NCI-H1048 (cell line): ENCODE results near the gene PTTG1IP.

ENCODE experiments used
- DNase-seq: peaks from one replicate; lab custom pipeline; 2025; lab: John Stamatoyannopoulos, UW

The PTTG1IP gene

DNA sequence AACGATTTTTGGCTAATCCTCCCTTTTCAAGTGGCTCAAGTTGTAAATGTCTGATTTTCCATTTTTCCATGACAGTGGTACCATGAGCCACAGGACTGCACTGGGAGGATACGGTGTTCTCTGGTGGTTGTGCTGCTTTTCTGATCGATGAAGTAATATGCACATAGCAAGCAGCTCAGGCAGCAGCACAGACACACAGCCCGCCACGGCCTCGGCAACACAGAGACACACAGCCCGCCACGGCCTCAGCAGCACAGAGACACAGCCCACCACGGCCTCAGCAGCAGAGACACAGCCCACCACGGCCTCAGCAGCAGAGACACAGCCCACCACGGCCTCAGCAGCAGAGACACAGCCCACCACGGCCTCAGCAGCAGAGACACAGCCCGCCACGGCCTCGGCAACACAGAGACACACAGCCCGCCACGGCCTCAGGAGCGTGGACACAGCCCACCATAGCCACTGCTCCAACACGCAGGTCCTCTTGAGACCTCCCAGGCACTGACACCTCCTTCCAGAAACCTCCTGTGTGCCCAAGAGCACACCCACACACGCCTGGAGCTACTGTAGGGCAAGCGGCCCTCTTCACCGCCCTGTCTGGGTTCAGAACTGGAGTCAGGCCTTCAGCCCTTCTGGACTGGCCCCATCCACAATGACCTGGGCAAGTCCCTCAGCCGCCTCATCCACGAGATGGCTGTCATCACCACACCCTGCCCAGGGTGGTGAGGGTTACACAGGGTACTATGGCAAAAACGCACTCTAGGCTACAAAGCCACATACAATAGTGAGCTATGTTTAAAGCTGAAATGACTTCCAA lies 10.4 kb downstream of the PTTG1IP start:
- no peak for DNase-seq

DNA sequence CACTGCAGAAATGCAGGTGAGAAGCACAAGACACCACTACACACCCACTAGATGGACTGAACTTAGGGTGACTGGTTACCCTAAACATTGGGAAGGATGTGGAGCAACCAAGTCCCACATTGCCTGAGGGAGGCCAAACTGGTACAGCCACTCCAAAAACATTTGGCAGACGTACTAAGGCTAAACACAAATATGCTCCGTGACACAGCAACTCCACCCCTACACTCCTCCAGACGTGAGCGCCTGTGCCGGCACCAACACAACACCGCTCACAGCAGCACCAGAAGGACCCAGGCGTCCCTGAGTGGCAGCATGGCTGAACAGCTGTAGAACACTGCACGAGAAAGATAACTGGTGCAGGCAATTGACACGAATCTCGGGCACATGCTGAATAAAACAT lies 14.7 kb downstream of the PTTG1IP start:
- DNase-seq: no peak

DNA sequence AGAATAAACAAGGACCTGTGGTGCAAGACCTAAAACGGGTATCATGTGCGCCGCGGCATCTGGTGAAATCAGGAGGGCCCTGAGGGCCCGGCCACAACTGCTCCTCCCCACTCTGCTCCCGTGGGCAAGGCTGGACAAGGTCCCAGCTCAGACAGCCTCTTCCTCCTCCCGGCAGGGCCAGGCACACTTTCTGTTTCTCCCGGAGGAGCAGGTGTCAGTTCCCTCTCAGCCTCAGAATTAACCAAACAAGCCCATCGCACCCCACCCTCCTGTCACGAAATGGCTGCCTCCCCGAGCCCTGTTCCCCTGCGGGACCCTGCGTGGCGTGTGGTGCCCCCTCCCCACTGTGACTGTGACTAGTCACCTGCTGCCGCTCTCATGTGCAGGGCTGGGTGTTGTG lies 15.2 kb downstream of the PTTG1IP start:
- no peak for DNase-seq

DNA sequence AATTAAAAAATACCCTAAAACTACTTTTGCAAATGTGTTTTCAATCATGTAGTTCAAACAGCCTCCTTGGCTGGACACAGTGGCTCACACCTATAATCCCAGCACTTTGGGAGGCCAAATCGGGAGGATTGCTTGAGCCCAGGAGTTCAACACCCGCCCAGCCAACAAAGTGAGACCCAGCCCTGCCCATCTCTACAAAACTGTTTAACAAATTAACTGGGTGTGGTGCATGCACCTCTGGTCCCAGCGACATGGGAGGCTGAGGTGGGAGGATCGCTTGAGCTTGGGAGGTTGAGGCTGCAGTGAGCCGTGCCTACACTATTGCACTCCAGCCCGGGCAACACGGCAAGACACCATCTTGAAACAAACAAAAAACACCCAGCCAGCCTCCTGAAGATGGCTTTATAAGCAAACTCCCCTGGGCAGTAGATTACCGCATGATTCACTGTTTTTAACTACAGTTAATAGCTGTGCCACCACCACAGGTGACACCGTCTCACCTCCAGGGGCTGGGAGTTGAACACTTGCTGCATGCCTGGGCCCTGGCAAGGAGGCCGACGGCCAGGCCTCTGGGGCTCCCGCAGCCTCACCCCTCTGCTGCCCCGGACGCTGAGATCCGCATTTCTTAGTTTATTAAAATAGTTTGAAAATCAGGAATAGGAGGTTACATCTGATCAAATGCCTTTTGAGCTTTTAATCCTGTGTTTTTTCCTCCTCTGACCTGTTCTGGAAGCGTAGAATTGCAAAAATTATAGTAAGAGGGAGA lies 16.2 kb downstream of the PTTG1IP start:
- DNase-seq: no peak

DNA sequence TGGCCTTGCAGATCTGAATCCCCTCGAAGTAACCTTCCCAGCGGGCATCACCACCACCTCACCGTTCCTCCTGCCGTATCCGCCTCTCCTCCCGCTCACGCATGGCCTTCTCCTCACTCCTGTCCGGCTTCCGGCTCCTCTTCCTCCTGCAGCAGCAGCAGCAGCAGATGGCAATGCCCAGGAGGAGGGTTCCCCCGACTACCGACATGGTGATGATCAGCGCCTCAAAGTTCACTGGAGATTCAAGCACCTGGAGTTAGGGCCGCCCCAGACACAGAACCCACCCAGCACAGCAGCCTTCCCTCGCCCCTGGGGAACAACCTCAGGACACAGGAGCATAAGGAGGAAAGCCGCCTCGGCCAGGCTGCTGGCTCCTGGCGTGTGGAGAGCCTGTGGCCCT lies 17.4 kb downstream of the PTTG1IP start:
- no peak for DNase-seq

DNA sequence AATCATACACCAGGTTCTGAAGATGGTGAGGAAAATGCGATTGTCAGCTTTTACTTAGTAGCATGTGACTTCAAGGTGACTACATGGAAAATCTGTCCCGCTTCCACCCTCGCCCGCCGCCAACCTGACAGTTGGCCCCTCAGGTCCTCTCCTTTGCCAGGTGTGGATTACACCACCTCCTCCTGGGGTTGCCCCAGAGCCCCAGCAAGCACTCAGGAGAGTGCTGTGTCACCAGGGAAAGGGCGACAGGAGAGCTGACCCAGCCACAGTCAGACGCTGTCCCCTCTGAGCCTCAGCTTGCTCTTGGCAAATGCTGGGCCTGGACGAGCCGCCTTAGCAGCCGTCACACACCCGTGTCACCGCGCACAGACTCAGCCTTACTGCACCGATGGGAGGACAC lies 17.9 kb downstream of the PTTG1IP start:
- no peak for DNase-seq

DNA sequence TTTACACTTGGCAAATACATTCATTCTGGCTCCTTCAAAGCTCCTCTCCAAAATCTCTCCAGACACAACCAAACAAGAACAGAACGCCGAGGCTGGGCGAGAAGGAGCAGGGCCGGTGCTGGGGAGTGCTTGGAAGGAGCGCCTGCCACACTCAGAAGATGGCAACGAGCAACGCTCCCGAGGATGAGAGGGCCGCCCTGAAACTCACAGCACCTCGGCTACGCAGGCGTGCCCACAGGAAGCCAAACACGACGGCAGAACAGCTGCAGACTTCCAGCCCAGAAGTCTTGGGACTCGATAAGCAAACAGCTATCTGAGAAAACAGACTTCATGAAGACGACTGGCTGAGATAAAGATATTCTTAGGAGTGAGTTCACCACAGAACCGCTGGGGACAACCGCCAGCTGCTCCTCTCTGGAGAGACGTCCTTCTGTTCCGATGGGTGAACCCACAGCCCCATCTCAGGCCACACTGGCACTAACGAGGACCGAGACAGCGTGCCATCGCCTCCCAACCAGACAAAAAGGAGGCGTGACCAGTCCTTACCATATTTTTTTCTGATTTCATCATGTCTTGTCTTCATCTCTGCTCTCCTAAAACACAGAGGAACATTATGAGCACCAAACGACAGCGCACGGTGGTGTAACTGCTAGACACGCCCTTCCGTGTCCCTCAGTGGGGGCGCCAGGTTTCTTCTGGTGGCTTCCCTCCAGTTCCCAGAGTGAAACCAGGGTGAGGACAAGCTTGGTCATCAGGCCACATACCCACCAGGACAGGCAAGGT lies 18.6 kb downstream of the PTTG1IP start:
- DNase-seq: no peak

DNA sequence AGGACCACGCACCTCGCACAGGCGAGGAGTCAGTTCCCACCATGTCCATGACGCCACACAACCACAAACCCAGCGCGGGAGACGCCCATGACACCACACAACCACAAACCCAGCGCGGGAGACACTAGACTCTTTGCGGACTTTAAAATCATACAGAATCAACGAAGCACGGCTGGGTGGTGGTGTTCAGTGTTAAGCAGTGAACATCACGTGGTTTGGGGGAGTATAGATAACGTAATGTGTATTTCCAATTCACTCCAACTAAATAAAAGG lies 19.2 kb downstream of the PTTG1IP start:
- DNase-seq: no peak

DNA sequence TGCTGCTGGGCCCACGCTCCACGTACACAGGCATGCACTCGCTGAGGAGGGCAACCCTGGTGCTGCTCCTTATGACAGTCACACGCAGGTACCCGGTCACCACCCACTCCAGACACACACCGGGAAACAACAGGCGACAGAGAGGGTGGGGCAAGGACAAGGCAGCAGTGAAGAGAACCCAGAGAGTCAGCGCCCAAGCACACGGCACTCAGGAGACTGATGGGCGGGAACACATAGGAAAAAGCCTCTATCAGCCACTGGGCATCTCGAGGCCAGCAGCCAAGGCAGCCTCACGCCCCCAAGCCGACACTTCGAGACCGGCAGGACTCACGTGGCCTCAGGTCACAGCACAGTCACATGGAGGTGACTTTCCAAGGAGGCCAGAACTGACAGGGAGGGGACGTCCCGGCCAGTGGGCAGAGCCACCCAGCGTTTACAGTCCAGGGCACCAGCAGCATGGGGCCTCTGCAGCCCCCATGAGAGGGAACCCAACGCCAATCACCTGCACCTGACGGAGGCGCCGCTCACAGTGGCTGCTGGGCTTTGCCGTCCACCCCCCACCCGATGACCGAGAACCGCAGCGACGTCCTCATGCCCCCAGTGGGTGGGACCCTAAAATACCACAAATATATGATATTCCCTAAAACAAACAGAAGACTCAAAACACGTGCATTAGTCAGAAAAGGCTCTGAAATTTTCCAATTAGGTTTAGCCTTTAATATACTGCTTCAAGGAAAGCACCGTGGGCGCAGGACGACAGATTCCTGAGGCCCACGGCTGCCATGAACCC lies 19.7 kb downstream of the PTTG1IP start:
- DNase-seq: no peak

DNA sequence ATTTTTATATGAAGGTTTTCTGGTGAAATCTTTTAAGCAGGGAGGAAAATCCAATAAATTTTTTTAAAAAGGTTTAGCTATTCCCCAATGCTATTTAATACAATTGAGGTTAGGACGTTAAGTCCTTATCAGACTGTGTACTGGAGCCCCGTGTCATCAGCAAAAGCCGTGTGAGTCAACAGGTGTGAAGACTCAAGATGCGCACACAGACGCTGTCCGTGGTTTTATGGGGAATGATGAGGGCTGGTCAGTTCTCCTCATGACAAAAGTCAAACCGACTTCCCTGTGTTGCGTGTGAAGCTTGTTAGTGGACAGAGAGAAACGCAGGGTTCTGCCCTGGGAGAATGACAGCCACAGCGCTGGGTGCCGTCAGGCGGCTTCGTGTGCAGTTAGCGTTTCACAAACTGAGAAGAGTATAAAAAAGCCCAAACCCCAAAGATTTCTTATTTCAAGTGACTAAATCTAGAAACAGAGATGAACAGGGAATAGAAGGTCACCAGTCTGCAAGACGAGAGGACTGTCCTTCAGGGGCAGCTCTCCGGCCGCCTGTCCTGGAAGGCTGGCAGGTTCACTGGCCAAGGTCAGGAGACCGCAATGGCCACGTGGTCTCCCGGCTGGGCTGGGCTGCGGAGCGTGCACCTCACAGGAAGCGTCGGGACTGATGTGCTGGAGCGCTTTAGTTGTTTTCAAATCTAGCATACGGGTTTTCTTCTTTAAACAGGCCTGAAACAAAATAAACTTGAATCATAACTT lies 22.4 kb downstream of the PTTG1IP start:
- DNase-seq: no peak

DNA sequence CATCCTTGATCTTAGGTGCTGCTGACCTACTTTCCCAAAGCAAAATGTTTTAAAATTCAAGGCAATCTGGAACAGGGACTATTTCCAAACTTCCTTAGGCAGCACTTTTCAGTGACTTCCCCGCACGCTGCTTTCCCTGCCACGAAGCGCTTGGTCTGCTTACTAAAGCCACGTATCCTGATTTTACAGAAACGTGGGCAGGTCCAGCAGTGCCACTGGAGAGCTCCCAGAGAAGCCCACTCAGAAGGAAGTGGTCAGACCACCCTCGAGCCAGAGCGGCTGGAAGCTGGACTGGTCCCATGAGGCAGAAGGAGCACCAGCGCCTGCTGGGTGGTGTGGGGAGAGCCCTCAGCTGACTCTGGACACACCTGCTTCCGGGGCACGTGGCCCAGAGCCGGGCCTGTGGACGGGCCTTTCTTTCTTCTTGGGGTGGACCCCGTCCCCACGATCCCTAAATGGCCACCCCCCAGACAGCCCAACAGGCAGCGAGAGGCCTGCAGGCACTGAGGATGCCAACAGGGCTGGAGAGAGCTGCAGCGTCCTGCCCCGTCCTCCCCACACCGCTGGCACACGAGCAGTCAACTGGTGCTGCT lies 23.2 kb downstream of the PTTG1IP start:
- no peak for DNase-seq

DNA sequence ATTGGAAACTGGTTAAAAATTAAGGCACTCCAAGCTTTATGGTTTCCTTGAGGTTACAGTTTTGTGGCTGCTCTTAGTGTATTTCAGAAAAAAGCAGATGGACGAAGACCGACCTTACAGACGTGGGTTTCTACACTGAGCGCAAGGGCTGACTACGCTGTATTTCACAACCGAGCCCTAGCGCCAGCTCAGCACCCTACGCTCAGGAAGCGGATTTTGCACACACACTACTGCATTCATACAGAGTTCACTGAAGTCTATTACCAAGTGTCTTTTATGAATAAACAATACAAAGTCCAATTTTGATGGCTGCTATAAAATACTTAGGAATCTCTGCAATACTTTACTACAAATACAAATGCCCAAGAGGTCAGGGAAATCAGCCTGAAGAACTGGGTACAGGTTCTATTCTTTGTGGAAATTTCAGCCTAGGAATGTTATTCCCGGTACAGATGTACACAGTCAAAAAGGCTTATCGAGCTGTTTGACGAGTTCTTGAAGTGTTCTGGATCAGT lies 23.8 kb downstream of the PTTG1IP start:
- DNase-seq: no peak

DNA sequence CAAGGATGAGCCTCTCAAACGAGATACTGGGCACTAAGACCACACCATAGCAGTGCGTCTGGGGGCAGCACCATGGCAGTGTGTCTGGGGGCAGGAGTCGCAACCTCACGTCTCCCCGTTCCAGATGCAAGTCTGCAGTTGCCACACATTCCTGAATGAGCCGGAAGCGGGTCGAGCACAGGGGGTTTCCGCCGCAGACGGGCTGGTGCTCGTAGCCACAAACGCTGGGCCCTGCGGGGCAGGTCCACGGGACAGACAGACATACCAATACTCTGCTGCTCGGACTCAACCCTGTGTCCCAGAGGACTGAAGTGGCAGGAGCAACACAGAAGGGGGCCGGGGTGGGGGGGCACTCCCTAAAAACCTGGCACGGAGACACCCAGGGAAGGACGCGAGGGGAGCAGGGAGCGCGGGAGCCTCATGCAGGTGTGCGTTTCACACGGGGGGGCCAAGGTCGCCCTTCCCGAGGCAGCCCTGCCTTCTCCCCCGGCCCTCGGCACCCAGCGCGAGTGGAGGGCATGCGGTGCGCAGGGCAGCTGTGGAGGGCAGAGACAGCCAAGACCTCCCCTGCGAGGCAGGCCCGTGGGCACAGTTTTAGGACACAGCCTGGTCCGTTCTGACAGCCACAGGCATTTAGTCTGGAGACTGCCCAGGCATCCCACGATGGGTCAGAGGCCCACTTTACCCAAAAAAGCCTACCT lies 24.5 kb downstream of the PTTG1IP start:
- DNase-seq: no peak

DNA sequence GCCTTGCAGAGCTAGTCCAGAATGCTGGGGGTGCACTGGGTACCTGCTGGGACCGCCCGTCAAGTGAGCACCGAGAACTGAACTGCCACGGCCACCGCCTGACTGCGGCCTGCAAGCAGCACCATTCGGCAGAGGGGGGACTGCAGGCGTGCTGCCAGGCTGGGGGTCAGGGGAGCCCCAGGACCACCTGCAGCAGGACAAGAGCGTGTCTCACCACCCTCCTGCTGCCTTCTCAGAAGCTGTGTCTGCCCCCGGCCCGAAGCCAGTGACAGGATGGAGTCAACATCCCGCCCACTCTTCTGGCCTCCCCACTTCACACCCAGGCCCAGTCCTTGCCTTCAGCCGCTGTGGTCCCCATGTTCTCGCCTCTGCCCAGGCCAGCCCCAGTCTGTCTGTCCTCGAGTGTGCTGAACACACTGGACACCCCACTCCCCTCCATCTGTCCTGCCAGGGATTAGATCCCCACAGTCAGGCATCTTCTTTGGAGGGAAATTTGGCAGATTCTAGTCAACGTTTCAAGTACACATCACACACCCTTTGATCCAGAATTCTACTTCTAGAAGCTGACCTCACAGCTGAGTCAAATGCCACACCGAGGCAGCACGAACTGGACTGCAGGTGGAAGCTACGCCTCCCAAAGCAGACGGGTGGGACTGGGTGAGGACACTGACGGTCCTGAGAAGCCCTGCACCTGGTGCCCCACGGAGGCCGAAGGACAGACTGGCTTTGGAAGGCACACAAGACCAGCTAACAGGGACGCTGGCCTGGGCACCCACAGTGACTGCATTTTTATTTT lies 26.0 kb downstream of the PTTG1IP start:
- DNase-seq: no peak

DNA sequence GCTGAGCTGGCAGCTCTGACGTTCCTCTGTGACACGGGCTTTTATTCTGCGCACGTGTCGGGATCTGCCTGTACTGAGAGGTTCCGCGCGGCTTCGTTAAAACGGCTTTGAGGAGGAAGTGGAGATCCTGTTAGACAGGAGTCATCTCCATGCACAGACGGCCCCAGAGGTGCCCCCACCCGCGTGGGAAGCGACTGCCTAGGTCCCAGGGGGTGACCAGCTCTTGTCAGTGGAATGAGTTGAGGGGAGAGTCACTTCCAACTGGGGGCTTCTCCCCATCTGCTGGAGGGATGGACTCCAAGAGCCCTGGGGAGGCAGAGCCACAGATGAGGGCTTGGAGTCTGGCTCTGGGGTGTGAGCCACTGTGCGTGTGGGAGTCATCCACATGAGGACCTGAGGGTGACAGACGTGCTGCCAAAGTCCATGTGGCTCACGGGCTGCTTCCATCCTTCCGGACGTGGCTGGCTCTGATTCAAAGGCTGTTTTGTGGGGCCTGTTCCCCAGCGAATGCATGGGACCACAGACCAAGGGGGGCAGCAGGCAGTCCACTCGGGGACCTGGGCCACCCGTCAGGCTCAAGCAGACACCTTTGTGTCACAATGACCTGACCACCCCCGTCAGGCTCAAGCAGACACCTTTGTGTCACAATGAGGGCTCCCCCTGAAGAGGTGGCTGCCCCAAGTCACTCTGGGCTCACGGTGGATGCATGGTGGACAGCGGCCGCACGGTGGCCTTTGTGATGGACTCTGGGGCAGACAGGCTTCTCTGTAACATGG lies 26.8 kb downstream of the PTTG1IP start:
- DNase-seq: no peak

DNA sequence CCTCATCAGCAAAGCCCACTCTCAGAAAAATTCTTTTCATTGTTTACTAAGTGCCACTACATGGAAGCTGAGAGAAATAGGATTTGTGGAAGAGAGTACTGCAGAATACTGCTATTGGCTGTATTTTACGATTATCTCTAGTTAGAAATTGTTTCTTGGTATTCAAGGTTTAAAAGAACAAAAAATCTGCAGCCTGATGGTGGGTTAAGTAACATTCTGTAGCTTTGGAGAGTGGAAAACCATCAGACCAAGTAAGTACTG lies 27.3 kb downstream of the PTTG1IP start:
- DNase-seq: no peak

DNA sequence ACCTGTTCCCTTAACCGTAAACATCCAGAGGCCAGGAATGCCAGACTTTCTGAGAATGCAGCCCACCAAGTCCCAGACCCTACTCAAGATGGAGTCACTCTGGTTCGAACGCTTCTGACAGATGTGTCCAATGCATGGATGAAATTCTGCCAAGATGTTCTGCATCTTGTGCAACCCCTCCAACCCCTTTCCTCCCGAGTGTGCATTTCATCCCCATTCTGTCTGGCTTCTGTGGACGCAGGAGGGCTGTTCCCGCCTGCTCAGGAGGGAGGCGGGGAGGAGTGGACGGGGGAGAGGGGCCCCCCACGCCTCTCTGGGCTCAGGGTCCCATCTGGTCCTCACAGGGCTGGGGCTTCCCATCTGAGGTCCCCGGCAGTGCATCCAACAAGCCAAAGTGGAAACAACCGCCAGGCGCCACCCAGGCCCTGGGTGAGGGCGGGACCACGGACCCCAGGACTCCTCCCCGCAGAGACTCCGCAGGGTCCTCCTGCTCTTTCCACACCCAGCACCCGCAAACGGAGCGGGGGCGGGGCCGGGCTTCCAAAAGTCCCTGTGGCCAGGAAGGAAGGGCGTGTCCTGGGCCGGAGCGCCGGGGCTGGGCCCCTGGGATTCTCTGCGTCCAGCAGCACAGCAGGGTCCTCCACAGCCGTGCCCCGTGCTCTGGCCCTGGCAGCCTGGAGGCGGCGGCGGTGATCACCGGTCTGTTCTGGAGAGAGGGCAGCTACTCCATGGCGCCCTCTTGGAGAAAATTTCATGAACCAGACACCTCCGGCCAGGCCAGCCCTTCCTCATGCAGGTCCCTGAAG lies 27.9 kb downstream of the PTTG1IP start:
- no peak for DNase-seq

DNA sequence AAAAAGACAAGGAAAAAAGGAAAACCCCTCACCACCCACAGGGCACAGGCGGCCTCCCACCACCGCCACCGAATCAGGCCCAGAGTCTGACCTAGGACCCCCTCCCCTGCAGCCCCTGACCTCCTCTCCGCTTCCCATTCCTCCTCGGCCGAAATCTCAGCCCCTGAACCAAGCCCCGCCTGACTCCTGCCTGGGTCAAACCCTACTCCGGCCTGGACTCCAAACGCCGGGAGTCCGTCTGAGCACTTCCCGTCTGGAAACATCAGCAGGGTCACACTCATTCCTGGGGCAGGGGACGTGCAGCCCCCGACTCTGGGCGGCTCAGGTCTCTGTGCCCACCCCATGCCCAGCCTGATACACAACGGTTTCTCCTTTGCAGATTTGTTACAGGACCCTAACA lies 29.2 kb downstream of the PTTG1IP start:
- no peak for DNase-seq
